ENCODE results near the gene CNR2.

Gene CNR2

DNA sequence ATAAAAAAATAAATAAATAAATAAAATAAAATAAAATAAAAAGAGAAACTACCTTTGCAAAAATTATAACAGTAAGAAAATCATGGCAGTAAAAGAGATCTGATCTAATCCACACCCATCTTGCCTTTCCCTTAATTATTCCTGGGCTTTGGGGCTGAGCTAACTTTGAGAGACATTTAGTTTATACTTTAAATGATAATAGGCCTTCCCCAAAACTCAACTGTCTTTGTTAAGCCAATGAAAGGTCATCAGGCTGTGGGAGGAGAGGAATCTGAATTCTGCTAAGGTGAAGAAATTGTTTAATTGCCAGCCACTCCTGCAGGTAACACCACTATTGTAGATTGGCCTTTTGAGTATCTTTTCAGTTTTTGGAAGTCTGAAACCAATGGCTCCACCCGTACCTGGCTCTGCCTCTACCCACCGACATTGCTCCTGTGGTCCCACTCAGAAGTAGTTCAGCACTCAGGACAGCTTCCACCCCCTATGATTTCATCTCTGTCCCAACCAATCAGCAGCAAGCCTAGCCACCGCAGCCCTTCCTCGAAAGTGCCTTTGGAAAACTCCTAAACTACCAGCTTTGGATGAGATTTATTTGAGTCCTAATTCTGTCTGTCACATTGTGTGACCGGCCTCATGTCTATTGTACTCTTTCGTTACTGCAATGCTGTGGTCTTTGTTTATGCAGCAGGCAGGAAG, 23.5 kb upstream of the CNR2 start:
- Histone ChIP-seq H3K9ac (no peak overlapping the region), H3K9me3 (no peaks in the 10 kb centered on the region), H3K27me3 (no peaks in the 10 kb centered on the region), H3K36me3 (no peaks in the 10 kb centered on the region), H3K27ac (no peak overlapping the region), H4K20me1 (no peaks in the 10 kb centered on the region), H3K4me1 (peaks cover 45% of the 10 kb centered on the region), H3K4me3 (no peak overlapping the region), H3K4me2 (no peak overlapping the region)
- TF ChIP-seq Cebpa-rat (IDR thresholded peaks at IDR 0.05), result no peak

DNA sequence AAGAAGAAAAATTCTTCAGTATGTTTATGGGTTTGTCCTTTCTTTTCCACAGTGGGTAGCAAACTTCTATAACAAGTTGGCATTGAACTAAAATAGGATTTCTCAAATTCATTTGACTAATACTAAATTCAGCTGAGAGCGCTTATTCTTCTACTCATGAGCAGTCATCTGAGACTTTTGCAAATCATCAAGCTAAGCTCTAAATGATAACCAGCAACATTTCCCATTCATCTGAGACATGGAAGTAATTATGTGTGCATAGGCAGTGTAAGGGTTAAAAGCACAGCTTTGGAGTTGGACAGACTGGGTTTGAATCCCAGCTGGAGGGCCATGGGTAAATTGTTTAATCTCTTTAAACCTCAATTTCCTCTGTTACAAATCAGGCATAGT, 18.3 kb upstream of the CNR2 start:
- Histone ChIP-seq H3K27ac (peak overlapping the region; percentile 89), H3K4me3 (peak overlapping the region; percentile 26; the same call in 1 of the 2 replicates), H3K4me2 (peak overlapping the region; percentile 76), H3K9ac (peak overlapping the region; percentile 74), H3K27me3 (no peaks in the 10 kb centered on the region), H3K4me1 (peaks cover 62% of the 10 kb centered on the region), H3K36me3 (no peaks in the 10 kb centered on the region), H3K9me3 (no peaks in the 10 kb centered on the region), H4K20me1 (no peaks in the 10 kb centered on the region)
- no peak for TF ChIP-seq Cebpa-rat (IDR thresholded peaks at IDR 0.05)

DNA sequence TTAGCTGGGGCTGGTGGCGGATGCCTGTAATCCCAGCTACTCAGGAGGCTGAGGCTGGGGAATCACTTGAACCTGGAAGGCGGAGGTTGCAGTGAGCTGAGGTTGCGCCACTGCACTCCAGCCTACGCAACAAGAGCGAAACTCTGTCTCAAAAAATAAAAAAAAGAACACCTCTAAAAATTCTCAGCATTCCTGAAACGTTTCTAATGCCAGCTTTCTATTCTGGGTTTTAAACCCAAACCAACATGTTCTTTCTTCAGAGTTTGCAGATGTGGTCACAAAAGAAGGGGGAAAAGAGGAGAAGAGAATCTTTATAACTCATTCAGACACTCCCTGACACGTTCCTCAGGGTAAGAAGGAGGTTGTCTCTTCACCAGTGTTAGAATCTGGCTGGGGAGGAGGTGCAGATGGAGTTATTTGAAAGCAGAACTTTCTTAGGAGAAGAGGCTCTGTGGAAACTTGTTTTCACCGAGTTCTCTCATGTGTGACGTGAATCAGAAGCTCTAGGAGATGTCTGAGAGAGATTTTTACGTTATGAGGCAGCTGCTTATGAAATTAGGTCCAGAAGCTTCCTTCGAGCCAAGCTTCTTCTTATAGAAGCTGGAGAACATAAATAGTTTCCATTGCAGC, 17.8 kb upstream of the CNR2 start:
- H3K27ac ChIP-seq, result peak overlapping the region; percentile 89
- TF ChIP-seq Cebpa-rat (IDR thresholded peaks at IDR 0.05), result no peak
- no peaks in the 10 kb centered on the region for H3K27me3 ChIP-seq
- H3K9ac ChIP-seq, result peak overlapping the region; percentile 74
- H3K36me3 ChIP-seq, result no peaks in the 10 kb centered on the region
- H3K9me3 ChIP-seq, result no peaks in the 10 kb centered on the region
- H3K4me1 ChIP-seq, result peaks cover 62% of the 10 kb centered on the region
- peak overlapping the region; percentile 76 for H3K4me2 ChIP-seq
- peak overlapping the region; percentile 26; the same call in 1 of the 2 replicates for H3K4me3 ChIP-seq
- H4K20me1 ChIP-seq, result no peaks in the 10 kb centered on the region

- H3K36me3 ChIP-seq, result no peaks in the 10 kb centered on the region
- no peaks in the 10 kb centered on the region for H3K27me3 ChIP-seq
- H3K27ac ChIP-seq, result peak overlapping the region; percentile 89
- H4K20me1 ChIP-seq, result no peaks in the 10 kb centered on the region
- peaks cover 62% of the 10 kb centered on the region for H3K4me1 ChIP-seq
- peak overlapping the region; percentile 76 for H3K4me2 ChIP-seq
- H3K4me3 ChIP-seq, result no peak overlapping the region
- H3K9ac ChIP-seq, result peak overlapping the region; percentile 74; the same call in 1 of the 2 replicates
- H3K9me3 ChIP-seq, result no peaks in the 10 kb centered on the region
- TF ChIP-seq Cebpa-rat (IDR thresholded peaks at IDR 0.05), result no peak
Observed at GRCh38 chr1:23930270-23930669, 17.1 kb upstream of the CNR2 start.

GRCh38 chr1:23928789-23929188, 15.6 kb upstream of the CNR2 start:
- no peak for TF ChIP-seq Cebpa-rat (IDR thresholded peaks at IDR 0.05)
- Histone ChIP-seq H3K36me3 (no peaks in the 10 kb centered on the region), H3K4me3 (no peak overlapping the region), H3K27ac (no peak overlapping the region), H4K20me1 (no peaks in the 10 kb centered on the region), H3K4me2 (peak overlapping the region; percentile 76), H3K9me3 (no peaks in the 10 kb centered on the region), H3K4me1 (peaks cover 62% of the 10 kb centered on the region), H3K27me3 (no peaks in the 10 kb centered on the region), H3K9ac (no peak overlapping the region)

- Histone ChIP-seq H3K9ac (no peak overlapping the region), H3K36me3 (no peaks in the 10 kb centered on the region), H3K4me3 (no peak overlapping the region), H3K4me2 (no peak overlapping the region), H3K27me3 (no peaks in the 10 kb centered on the region), H4K20me1 (no peaks in the 10 kb centered on the region), H3K4me1 (peaks cover 59% of the 10 kb centered on the region), H3K9me3 (no peaks in the 10 kb centered on the region), H3K27ac (no peak overlapping the region)
- TF ChIP-seq Cebpa-rat (IDR thresholded peaks at IDR 0.05), result no peak
Observed at GRCh38 chr1:23927097-23927496, 13.9 kb upstream of the CNR2 start.

- Histone ChIP-seq H3K36me3 (no peaks in the 10 kb centered on the region), H3K27ac (no peak overlapping the region), H4K20me1 (no peaks in the 10 kb centered on the region), H3K4me2 (no peak overlapping the region), H3K4me1 (peaks cover 59% of the 10 kb centered on the region), H3K4me3 (no peak overlapping the region), H3K9ac (no peak overlapping the region), H3K27me3 (no peaks in the 10 kb centered on the region), H3K9me3 (no peaks in the 10 kb centered on the region)
- TF ChIP-seq Cebpa-rat (IDR thresholded peaks at IDR 0.05), result no peak
Observed at GRCh38 chr1:23925279-23925678, 12.1 kb upstream of the CNR2 start.

DNA sequence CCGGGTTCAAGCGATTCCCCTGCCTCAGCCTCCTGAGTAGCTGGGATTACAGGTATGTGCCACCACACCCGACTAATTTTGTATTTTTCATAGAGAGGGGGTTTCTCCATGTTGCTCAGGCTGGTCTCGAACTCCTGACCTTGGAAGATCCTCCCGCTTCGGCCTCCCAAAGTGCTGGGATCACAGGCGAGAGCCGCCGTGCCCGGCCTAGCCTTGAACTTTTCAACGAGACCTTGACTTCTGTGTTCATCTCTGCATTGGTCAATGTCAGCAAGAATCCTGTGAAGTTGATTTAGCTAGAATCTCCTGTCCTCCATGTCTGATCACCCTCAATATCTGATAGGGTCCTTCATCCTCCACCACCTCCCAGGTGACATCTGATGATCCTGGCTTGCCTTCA, 11.4 kb upstream of the CNR2 start:
- H3K9me3 ChIP-seq, result no peaks in the 10 kb centered on the region
- no peak overlapping the region for H3K9ac ChIP-seq
- H3K4me2 ChIP-seq, result no peak overlapping the region
- no peaks in the 10 kb centered on the region for H3K27me3 ChIP-seq
- no peak overlapping the region for H3K4me3 ChIP-seq
- H4K20me1 ChIP-seq, result no peaks in the 10 kb centered on the region
- TF ChIP-seq Cebpa-rat (IDR thresholded peaks at IDR 0.05), result no peak
- H3K36me3 ChIP-seq, result no peaks in the 10 kb centered on the region
- peaks cover 59% of the 10 kb centered on the region for H3K4me1 ChIP-seq
- H3K27ac ChIP-seq, result no peak overlapping the region

DNA sequence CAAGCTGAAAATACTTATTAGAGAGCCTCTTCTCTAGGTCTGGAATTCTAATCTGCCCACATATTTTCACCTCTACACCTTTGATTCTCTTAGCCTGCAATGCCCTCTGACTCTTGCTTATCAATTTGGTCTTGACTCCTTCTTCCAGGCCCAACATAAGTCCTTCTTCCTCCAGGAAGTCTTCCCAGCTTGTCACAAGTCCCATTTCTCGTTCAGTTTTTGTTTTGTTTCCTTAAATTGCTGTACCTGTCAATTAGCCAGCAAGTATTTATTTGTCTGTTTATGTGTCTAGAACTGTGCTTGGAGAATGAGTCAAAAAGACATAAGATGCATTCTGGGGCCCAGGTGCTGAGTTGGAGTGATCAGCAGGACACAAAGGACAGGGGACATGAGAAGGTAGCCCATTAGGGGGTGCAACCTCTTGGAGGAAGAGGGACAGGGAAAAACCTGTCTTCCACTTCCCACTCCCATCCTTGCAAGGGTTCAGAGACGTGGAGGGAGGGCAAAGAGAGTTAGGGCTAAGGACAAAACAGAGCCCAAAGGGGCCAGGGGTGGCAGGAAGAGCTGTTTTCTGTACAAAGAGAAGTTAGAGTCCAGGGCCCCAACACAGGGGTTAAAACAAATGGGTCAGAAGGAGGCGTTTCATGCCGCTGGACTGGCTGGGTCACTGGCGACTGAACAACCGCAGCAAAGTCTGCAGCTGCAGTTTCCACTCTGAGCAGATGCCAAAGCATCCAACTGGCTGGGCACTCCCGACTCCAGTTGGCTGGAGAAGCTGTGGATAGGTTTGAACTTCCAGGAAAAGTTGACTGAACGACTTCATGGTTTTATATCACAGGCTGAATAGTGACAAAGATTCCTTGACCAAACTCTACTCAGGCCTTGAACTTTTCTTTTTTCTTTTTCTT, 10.7 kb upstream of the CNR2 start:
- no peaks in the 10 kb centered on the region for H3K9me3 ChIP-seq
- no peaks in the 10 kb centered on the region for H3K27me3 ChIP-seq
- H3K9ac ChIP-seq, result no peak overlapping the region
- no peak overlapping the region for H3K4me3 ChIP-seq
- H3K27ac ChIP-seq, result no peak overlapping the region
- no peak for TF ChIP-seq Cebpa-rat (IDR thresholded peaks at IDR 0.05)
- peak overlapping the region; percentile 25 for H3K4me2 ChIP-seq
- H4K20me1 ChIP-seq, result no peaks in the 10 kb centered on the region
- no peaks in the 10 kb centered on the region for H3K36me3 ChIP-seq
- H3K4me1 ChIP-seq, result peaks cover 59% of the 10 kb centered on the region

Data from BLaER1 (cell line).